GM23338 (cell line): ENCODE results near the gene TMEM178B. TPM values are rescaled to one million over a fixed set of nuclear protein-coding genes. Genes with fewer than 3 reads are reported as not detected.

Experiments
- ATAC-seq: fragments of 200-7000 bp; cut with Tn5 transposase; 3 replicates; pipeline ENCODE4 v1.9.1; 2020
- DNase-seq: peaks from one replicate; pipeline ENCODE4 v3.0.0-alpha.2; 2015; ENCODE audit warnings: low spot score
- H2AFZ ChIP-seq: fragments of 200-600 bp; sonication (generic); 2 replicates; pipeline ENCODE4 v1.8.0; 2016; ENCODE audit warnings: antibody characterized with exemption, mild to moderate bottlenecking, moderate library complexity
- H3F3A ChIP-seq: fragments of 200-600 bp; sonication (generic); replicated peaks from 2 replicates; pipeline ENCODE4 v1.8.0; 2017; ENCODE audit warnings: antibody characterized with exemption, mixed run types, low read depth
- H3K27ac ChIP-seq: fragments of 200-600 bp; sonication (generic); 2 replicates; pipeline ENCODE4 v1.6.1; 2016; ENCODE audit warnings: low read depth
- H3K27me3 ChIP-seq: fragments of 200-600 bp; sonication (generic); 2 replicates; pipeline ENCODE4 v1.8.0; 2016; ENCODE audit warnings: mild to moderate bottlenecking, mixed run types, moderate library complexity; ENCODE audit not compliant: insufficient read depth
- H3K36me3 ChIP-seq: fragments of 200-600 bp; sonication (generic); 2 replicates; pipeline ENCODE4 v1.8.0; 2016; ENCODE audit warnings: mild to moderate bottlenecking; ENCODE audit not compliant: insufficient read depth
- H3K4me1 ChIP-seq: fragments of 200-600 bp; sonication (generic); 2 replicates; pipeline ENCODE4 v1.8.0; 2016; ENCODE audit warnings: mild to moderate bottlenecking, moderate library complexity; ENCODE audit not compliant: insufficient read depth
- H3K4me2 ChIP-seq: fragments of 200-600 bp; sonication (generic); 2 replicates; pipeline ENCODE4 v1.7.1; 2017; ENCODE audit warnings: mixed run types
- H3K4me3 ChIP-seq: fragments of 200-600 bp; sonication (generic); 2 replicates; pipeline ENCODE4 v1.6.1; 2016; ENCODE audit warnings: mixed run types
- H3K79me2 ChIP-seq: fragments of 200-600 bp; sonication (generic); replicated peaks from 2 replicates; pipeline ENCODE4 v1.8.0; 2017; ENCODE audit warnings: mild to moderate bottlenecking; ENCODE audit not compliant: insufficient read depth
- H3K9me2 ChIP-seq: fragments of 200-600 bp; sonication (generic); 2 replicates; pipeline ENCODE4 v1.8.0; 2017; ENCODE audit not compliant: insufficient read depth
- H4K20me1 ChIP-seq: fragments of 200-600 bp; sonication (generic); replicated peaks from 2 replicates; pipeline ENCODE4 v1.8.0; 2017; ENCODE audit warnings: mild to moderate bottlenecking; ENCODE audit not compliant: insufficient read depth
- H3K27ac Mint-ChIP-seq: 2 replicates; pipeline ENCODE4 v1.8.0; 2020; ENCODE audit warnings: inconsistent platforms, mild to moderate bottlenecking, moderate library complexity, mixed read lengths
- H3K27me3 Mint-ChIP-seq: 3 replicates; pipeline ENCODE4 v1.8.0; 2022; ENCODE audit warnings: low read depth, mild to moderate bottlenecking, moderate library complexity, mixed read lengths, inconsistent platforms; ENCODE audit not compliant: insufficient read depth, poor library complexity
- H3K36me3 Mint-ChIP-seq: 3 replicates; pipeline ENCODE4 v1.8.0; 2021; ENCODE audit warnings: low read depth, mild to moderate bottlenecking, inconsistent platforms, moderate library complexity, mixed read lengths
- H3K4me1 Mint-ChIP-seq: 3 replicates; pipeline ENCODE4 v1.8.0; 2020; ENCODE audit warnings: mild to moderate bottlenecking, inconsistent platforms, mixed read lengths
- H3K4me3 Mint-ChIP-seq: 3 replicates; pipeline ENCODE4 v1.8.0; 2021; ENCODE audit warnings: moderate library complexity, mild to moderate bottlenecking, inconsistent platforms, mixed read lengths
- H3K9me3 Mint-ChIP-seq: 3 replicates; pipeline ENCODE4 v1.8.0; 2020; ENCODE audit warnings: moderate library complexity, mild to moderate bottlenecking, inconsistent platforms, mixed read lengths
- CREB1 ChIP-seq: fragments of 250-450 bp; sonication (Bioruptor Pico); IDR thresholded peaks from 2 replicates; pipeline ENCODE4 v1.5.0; 2020; ENCODE audit warnings: low read depth, mild to moderate bottlenecking, moderate library complexity
- CTCF ChIP-seq, 2 experiments: fragments of 200-600 bp in 1 of 2; sonication (generic) in 1 of 2; conservative IDR thresholded peaks; 2 replicates each; pipeline versions ENCODE4 v1.5.1 to v1.6.1; 2016 to 2017; ENCODE audit warnings: antibody characterized with exemption in 2 of 2, low read depth in 2 of 2, mild to moderate bottlenecking in 2 of 2, moderate library complexity in 1 of 2
- ETS1 ChIP-seq: IDR thresholded peaks from 2 replicates; pipeline ENCODE4 v1.6.1; 2016; ENCODE audit warnings: antibody characterized with exemption
- EZH2 ChIP-seq: fragments of 200-600 bp; sonication (generic); IDR thresholded peaks from one replicate; pipeline ENCODE4 v1.8.0; 2017; ENCODE audit warnings: antibody characterized with exemption, mild to moderate bottlenecking, low read depth; ENCODE audit not compliant: unreplicated experiment
- EZH2phosphoT487 ChIP-seq: fragments of 200-600 bp; sonication (generic); IDR thresholded peaks from one replicate; pipeline ENCODE4 v1.8.1; 2018; ENCODE audit warnings: antibody characterized with exemption; ENCODE audit not compliant: unreplicated experiment
- JUNB ChIP-seq: IDR thresholded peaks from one replicate; pipeline ENCODE4 v1.6.1; 2016; ENCODE audit warnings: antibody characterized with exemption; ENCODE audit not compliant: unreplicated experiment
- NANOG ChIP-seq: IDR thresholded peaks from 2 replicates; pipeline ENCODE4 v1.6.1; 2016; ENCODE audit warnings: antibody characterized with exemption, borderline replicate concordance
- POLR2AphosphoS5 ChIP-seq: IDR thresholded peaks from 2 replicates; pipeline ENCODE4 v1.6.1; 2016; ENCODE audit warnings: antibody characterized with exemption, low read depth
- REST ChIP-seq: IDR thresholded peaks from one replicate; pipeline ENCODE4 v1.6.1; 2018; ENCODE audit warnings: antibody characterized with exemption; ENCODE audit not compliant: unreplicated experiment
- STAT1 ChIP-seq: IDR thresholded peaks from one replicate; pipeline ENCODE4 v1.6.1; 2016; ENCODE audit warnings: antibody characterized with exemption; ENCODE audit not compliant: unreplicated experiment
- ZNF114 ChIP-seq: fragments of 250-450 bp; sonication (Bioruptor Pico); IDR thresholded peaks from 2 replicates; pipeline ENCODE4 v1.5.0; 2020; ENCODE audit warnings: mild to moderate bottlenecking, moderate library complexity
- ZNF331 ChIP-seq: fragments of 250-450 bp; sonication (Bioruptor Pico); IDR thresholded peaks from 2 replicates; pipeline ENCODE4 v1.5.0; 2020; ENCODE audit warnings: low read depth, mild to moderate bottlenecking, moderate library complexity
- polyA plus RNA-seq: library from polyadenylated mRNA; unstranded; fragments of >200 nt; fragmentation: Nextera tagmentation; extraction: Ambion mirVana; gene quantifications from 2 replicates; pipeline ENCODE4 v1.2.1, GENCODE V29; 2016
- total RNA-seq: library from RNA; depleted of rRNA; stranded (reverse); fragments of >200 nt; shearing (Covaris generic); gene quantifications from 2 replicates; pipeline ENCODE4 v1.2.3, GENCODE V29; 2014
- TF ChIP-seq, protein P1 (sequence below): fragments of 250-450 bp; sonication (Bioruptor Pico); IDR thresholded peaks from 2 replicates; pipeline ENCODE4 v1.5.0; 2020; ENCODE audit warnings: mild to moderate bottlenecking, moderate library complexity

TMEM178B gene
- total and polyA plus RNA-seq, 2 experiments from 2014 or later, result 4.9 to 15.6 TPM

- Histone ChIP-seq H2AFZ (no peak overlapping the region), H3K27me3 (no peaks in the 10 kb centered on the region), H3K36me3 (no peaks in the 10 kb centered on the region), H3K27ac (no peak overlapping the region), H3K79me2 (peaks cover 40% of the 10 kb centered on the region), H4K20me1 (peaks cover 6% of the 10 kb centered on the region; the same call in 1 of the 2 replicates), H3K4me3 (no peak overlapping the region), H3F3A (no peaks in the 10 kb centered on the region), H3K9me2 (0 out of 2 replicates have a peak, but pooled peaks cover 5% of the 10 kb centered on the region), H3K4me1 (peaks cover 11% of the 10 kb centered on the region; the same call in 1 of the 2 replicates), H3K4me2 (no peak overlapping the region)
- Mint-ChIP-seq H3K4me3 (no peak overlapping the region), H3K36me3 (no peaks in the 10 kb centered on the region), H3K4me1 (peaks cover 15% of the 10 kb centered on the region; the same call in 2 of the 3 replicates), H3K27me3 (no peaks in the 10 kb centered on the region), H3K27ac (no peak overlapping the region), H3K9me3 (no peaks in the 10 kb centered on the region; the same call in 2 of the 3 replicates)
- ATAC-seq (no peak), DNase-seq (no peak)
- TF ChIP-seq JUNB (no peak), CTCF (conservative IDR thresholded peaks at IDR 0.05; ENCODE audit: low read depth in 2 of 2) (no peak), ETS1 (no peak), EZH2 (no peak), STAT1 (no peak), POLR2AphosphoS5 (no peak), ZNF331 (CRISPR knock-in tag) (no peak), NANOG (no peak), REST (no peak), ZNF114 (no peak), EZH2phosphoT487 (no peak), CREB1 (no peak)
- TF ChIP-seq, protein P1, sequence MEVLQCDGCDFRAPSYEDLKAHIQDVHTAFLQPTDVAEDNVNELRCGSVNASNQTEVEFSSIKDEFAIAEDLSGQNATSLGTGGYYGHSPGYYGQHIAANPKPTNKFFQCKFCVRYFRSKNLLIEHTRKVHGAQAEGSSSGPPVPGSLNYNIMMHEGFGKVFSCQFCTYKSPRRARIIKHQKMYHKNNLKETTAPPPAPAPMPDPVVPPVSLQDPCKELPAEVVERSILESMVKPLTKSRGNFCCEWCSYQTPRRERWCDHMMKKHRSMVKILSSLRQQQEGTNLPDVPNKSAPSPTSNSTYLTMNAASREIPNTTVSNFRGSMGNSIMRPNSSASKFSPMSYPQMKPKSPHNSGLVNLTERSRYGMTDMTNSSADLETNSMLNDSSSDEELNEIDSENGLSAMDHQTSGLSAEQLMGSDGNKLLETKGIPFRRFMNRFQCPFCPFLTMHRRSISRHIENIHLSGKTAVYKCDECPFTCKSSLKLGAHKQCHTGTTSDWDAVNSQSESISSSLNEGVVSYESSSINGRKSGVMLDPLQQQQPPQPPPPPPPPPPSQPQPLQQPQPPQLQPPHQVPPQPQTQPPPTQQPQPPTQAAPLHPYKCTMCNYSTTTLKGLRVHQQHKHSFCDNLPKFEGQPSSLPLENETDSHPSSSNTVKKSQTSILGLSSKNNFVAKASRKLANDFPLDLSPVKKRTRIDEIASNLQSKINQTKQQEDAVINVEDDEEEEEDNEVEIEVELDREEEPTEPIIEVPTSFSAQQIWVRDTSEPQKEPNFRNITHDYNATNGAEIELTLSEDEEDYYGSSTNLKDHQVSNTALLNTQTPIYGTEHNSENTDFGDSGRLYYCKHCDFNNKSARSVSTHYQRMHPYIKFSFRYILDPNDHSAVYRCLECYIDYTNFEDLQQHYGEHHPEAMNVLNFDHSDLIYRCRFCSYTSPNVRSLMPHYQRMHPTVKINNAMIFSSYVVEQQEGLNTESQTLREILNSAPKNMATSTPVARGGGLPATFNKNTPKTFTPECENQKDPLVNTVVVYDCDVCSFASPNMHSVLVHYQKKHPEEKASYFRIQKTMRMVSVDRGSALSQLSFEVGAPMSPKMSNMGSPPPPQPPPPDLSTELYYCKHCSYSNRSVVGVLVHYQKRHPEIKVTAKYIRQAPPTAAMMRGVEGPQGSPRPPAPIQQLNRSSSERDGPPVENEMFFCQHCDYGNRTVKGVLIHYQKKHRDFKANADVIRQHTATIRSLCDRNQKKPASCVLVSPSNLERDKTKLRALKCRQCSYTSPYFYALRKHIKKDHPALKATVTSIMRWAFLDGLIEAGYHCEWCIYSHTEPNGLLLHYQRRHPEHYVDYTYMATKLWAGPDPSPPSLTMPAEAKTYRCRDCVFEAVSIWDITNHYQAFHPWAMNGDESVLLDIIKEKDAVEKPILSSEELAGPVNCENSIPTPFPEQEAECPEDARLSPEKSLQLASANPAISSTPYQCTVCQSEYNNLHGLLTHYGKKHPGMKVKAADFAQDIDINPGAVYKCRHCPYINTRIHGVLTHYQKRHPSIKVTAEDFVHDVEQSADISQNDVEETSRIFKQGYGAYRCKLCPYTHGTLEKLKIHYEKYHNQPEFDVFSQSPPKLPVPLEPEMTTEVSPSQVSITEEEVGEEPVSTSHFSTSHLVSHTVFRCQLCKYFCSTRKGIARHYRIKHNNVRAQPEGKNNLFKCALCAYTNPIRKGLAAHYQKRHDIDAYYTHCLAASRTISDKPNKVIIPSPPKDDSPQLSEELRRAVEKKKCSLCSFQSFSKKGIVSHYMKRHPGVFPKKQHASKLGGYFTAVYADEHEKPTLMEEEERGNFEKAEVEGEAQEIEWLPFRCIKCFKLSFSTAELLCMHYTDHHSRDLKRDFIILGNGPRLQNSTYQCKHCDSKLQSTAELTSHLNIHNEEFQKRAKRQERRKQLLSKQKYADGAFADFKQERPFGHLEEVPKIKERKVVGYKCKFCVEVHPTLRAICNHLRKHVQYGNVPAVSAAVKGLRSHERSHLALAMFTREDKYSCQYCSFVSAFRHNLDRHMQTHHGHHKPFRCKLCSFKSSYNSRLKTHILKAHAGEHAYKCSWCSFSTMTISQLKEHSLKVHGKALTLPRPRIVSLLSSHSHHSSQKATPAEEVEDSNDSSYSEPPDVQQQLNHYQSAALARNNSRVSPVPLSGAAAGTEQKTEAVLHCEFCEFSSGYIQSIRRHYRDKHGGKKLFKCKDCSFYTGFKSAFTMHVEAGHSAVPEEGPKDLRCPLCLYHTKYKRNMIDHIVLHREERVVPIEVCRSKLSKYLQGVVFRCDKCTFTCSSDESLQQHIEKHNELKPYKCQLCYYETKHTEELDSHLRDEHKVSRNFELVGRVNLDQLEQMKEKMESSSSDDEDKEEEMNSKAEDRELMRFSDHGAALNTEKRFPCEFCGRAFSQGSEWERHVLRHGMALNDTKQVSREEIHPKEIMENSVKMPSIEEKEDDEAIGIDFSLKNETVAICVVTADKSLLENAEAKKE (CRISPR knock-in tag), result no peak
Observed at GRCh38 chr7:141128506-141128905, 54.6 kb downstream of the TMEM178B start.
